Right lobe of liver (tissue), 6 donors: ENCODE measurements around the gene JAZF1. TPM values are rescaled to one million over a fixed set of nuclear protein-coding genes. Genes with fewer than 3 reads are reported as not detected.
A peak's percentile ranks its signal among the peaks of the same experiment; 100 is the strongest.

Source experiments
- ATAC-seq, 4 donors: fragments of 200-7000 bp; cut with Tn5 transposase; one replicate each; pipeline ENCODE4 v1.9.1; 2020; ENCODE audit warnings: mild to moderate bottlenecking in 4 of 4, moderate library complexity in 4 of 4
- DNase-seq, 3 donors: peaks; one replicate each; pipeline ENCODE4 v3.0.0-alpha.2; 2020
- H3K27ac ChIP-seq, 3 donors: fragments of 200-600 bp; one replicate each; pipeline ENCODE4 v1.8.0; 2022
- H3K27me3 ChIP-seq, 2 donors: fragments of 200-600 bp; one replicate each; pipeline ENCODE4 v1.8.0; 2022
- H3K36me3 ChIP-seq, 4 donors: fragments of 200-600 bp; sonication (generic) in 1 of 4; one replicate each; pipeline versions ENCODE4 v1.5.1 to v1.8.0; 2017 to 2022; ENCODE audit warnings: control low read depth in 1 of 4
- H3K4me1 ChIP-seq, 4 donors: fragments of 200-600 bp; sonication (generic) in 1 of 4; one replicate each; pipeline versions ENCODE4 v1.5.1 to v1.8.0; 2017 to 2022; ENCODE audit warnings: control low read depth in 1 of 4
- H3K4me3 ChIP-seq, 3 donors: fragments of 200-600 bp; one replicate each; pipeline ENCODE4 v1.8.0; 2022
- H3K9me3 ChIP-seq, 4 donors: fragments of 200-600 bp; sonication (generic) in 1 of 4; one replicate each; pipeline versions ENCODE4 v1.5.1 to v1.8.0; 2017 to 2022; ENCODE audit warnings: control low read depth in 1 of 4
- POLR2A ChIP-seq: fragments of 450-650 bp; IDR thresholded peaks from one replicate; pipeline ENCODE4 v1.6.1; 2017; ENCODE audit warnings: antibody characterized with exemption, mild to moderate bottlenecking
- WGBS: methylation state at CpG from one replicate; pipeline ENCODE4 v1.1.6; 2018; ENCODE audit warnings: low coverage, low lambda C conversion rate; ENCODE audit not compliant: insufficient coverage; ENCODE audit errors: missing lambda C conversion rate; 5-methylcytosine and 5-hydroxymethylcytosine counted together
- intact Hi-C, 2 donors: fragments of 100-400 bp; cut with DNase I; formaldehyde crosslinking; loops; one replicate each; pipeline versions ENCODE4 v1.11.2 to v1.14.1; 2022
- total RNA-seq, 6 experiments: library from RNA; depleted of rRNA in 2 of 6; stranded (reverse); fragments of >200 nt in 2 of 6; fragmentation: NEBNext Ultra II Directional in 3 of 6; extraction: Animal tissue kit (Norgen Biotek cat#: 25700) in 3 of 6; gene quantifications; one replicate each; pipeline versions ENCODE4 v1.1.0 to v1.2.4, GENCODE V29; 2016 to 2023
- TF ChIP-seq, protein P1 (sequence below), 4 donors: fragments of 200-600 bp in 3 of 4; fragments of 450-650 bp in 1 of 4; IDR thresholded peaks; one replicate each; pipeline versions ENCODE4 v1.5.1 to v1.8.0; 2016 to 2022; ENCODE audit warnings: antibody characterized with exemption in 4 of 4, mild to moderate bottlenecking in 2 of 4
- donor health status: DM: no; HTN: yes; CAD: no.
- donor health status: DM: no; HTN: no; CAD: no.
- donor health status: DM: no; HTN: no; CAD: no.
- donor health status: DM: no; HTN: yes; CAD: no.
- donor health status: DM: no; HTN: yes; CAD: no.

The JAZF1 gene
- total RNA-seq, 6 experiments from 2014 or later: 4.8 to 20.9 (median 6.9) TPM

GRCh38 chr7:27963056-27963455 lies 217.5 kb downstream of the JAZF1 start:
- WGBS: 75% methylated on average over 1 of the region's 1 CpG
- no peak overlapping the region for H3K4me3 ChIP-seq
- H3K9me3 ChIP-seq: no peaks in the 10 kb centered on the region
- H3K27ac ChIP-seq: no peak overlapping the region
- no peak for DNase-seq
- H3K4me1 ChIP-seq: no peaks in the 10 kb centered on the region
- intact Hi-C loops: no loop called here
- no peak for TF ChIP-seq POLR2A
- TF ChIP-seq, protein P1, sequence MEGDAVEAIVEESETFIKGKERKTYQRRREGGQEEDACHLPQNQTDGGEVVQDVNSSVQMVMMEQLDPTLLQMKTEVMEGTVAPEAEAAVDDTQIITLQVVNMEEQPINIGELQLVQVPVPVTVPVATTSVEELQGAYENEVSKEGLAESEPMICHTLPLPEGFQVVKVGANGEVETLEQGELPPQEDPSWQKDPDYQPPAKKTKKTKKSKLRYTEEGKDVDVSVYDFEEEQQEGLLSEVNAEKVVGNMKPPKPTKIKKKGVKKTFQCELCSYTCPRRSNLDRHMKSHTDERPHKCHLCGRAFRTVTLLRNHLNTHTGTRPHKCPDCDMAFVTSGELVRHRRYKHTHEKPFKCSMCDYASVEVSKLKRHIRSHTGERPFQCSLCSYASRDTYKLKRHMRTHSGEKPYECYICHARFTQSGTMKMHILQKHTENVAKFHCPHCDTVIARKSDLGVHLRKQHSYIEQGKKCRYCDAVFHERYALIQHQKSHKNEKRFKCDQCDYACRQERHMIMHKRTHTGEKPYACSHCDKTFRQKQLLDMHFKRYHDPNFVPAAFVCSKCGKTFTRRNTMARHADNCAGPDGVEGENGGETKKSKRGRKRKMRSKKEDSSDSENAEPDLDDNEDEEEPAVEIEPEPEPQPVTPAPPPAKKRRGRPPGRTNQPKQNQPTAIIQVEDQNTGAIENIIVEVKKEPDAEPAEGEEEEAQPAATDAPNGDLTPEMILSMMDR (IDR thresholded peaks at IDR 0.05): no peak
- no peaks in the 10 kb centered on the region for H3K36me3 ChIP-seq
- H3K27me3 ChIP-seq: no peaks in the 10 kb centered on the region
- ATAC-seq: no peak

DNA sequence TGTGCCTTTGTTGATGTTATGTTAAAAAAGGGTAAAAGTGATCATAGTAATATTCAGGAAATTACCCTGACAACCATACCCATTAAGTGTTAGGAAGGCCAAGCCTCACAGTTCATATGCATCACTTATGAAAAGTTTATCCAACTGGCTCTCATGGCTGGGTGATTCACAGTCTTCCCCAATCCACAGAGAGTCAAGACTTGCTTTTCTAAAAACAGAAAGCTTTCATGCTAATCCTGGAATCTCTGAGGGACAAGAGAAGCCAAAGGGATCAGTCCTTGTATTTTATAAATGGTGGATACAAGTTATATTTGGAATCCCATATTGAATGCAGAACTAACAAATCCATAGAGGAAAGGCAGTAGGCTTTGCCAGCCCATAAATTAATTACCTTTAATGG lies 218.3 kb downstream of the JAZF1 start:
- Histone ChIP-seq H3K4me3 (no peak overlapping the region), H3K27me3 (no peaks in the 10 kb centered on the region), H3K36me3 (no peaks in the 10 kb centered on the region), H3K4me1 (no peaks in the 10 kb centered on the region), H3K9me3 (no peaks in the 10 kb centered on the region), H3K27ac (no peak overlapping the region)
- TF ChIP-seq, protein P1 (IDR thresholded peaks at IDR 0.05): no peak
- no peak for TF ChIP-seq POLR2A
- intact Hi-C loops: no loop called here
- DNase-seq: no peak
- no peak for ATAC-seq

DNA sequence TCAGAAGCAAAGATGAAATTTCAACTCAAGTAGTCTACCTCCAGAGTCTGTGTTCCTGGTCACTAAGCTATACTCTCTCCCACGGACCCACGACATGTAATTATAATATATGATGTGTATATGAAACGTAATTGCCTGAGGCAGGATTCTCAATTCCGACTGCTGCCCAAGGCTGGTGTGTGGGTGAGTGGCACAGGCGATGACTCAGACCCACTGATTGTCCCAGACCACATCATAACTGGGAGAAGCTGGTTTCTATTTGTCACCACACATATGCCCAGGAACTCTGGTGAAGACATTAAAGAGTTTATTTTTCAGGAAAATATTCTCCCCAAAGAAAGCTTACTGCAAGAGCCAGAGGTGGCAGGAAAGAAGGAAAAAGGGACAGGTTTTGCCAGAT lies 219.3 kb downstream of the JAZF1 start:
- no peak overlapping the region for H3K4me3 ChIP-seq
- WGBS: 94% methylated on average over 5 of the region's 5 CpGs
- intact Hi-C loops: no loop called here
- TF ChIP-seq, protein P1 (IDR thresholded peaks at IDR 0.05): no peak
- no peak for TF ChIP-seq POLR2A
- H3K27me3 ChIP-seq: no peaks in the 10 kb centered on the region
- H3K4me1 ChIP-seq: no peaks in the 10 kb centered on the region
- no peak for DNase-seq
- H3K9me3 ChIP-seq: no peaks in the 10 kb centered on the region
- no peaks in the 10 kb centered on the region for H3K36me3 ChIP-seq
- H3K27ac ChIP-seq: no peak overlapping the region
- peak in 1 of 4 donors; percentile 59 for ATAC-seq

DNA sequence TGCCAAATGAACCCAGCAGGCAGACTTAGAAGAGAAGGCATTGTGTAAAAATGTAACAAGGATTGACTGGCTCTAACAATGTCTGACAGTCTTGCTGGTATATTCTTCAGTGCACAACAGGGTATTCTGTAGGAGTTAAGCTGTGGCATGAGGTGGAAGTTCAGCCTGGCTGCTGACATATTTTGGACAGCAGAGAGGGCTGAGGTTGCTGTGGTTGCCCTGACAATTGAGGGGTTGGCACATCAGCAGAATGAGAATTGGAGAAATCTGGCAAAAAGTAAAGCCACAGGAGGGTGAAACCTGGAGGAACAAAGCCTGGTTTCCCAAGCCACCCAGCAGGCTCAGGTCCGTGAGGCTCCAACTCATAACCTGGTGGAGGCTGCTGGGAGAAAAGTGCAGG lies 220.2 kb downstream of the JAZF1 start:
- 90% methylated on average over 1 of the region's 1 CpG for WGBS

More for the DNA sequence above, 220.2 kb downstream of the JAZF1 start:
- Histone ChIP-seq H3K4me1 (no peaks in the 10 kb centered on the region), H3K27me3 (no peaks in the 10 kb centered on the region), H3K27ac (no peak overlapping the region), H3K36me3 (no peaks in the 10 kb centered on the region), H3K4me3 (no peak overlapping the region), H3K9me3 (no peaks in the 10 kb centered on the region)
- ATAC-seq (no peak), DNase-seq (no peak)
- TF ChIP-seq, protein P1 (IDR thresholded peaks at IDR 0.05): no peak
- no peak for TF ChIP-seq POLR2A
- intact Hi-C loops: no loop called here
